ENCODE results near the gene SLC9A9. TPM values are rescaled to one million over a fixed set of nuclear protein-coding genes. Genes with fewer than 3 reads are reported as not detected.

SLC9A9 gene
- total RNA-seq, 1 donor from 2014 or later: 35.2 TPM

- no peak for DNase-seq
Observed at GRCh38 chr3:143352850-143353550, 495.3 kb downstream of the SLC9A9 start.

- DNase-seq: peak; percentile 23
Observed at GRCh38 chr3:143351895-143352608, 496.2 kb downstream of the SLC9A9 start.

- no peak for DNase-seq
Observed at GRCh38 chr3:143351354-143351753, 496.9 kb downstream of the SLC9A9 start.

GRCh38 chr3:143349455-143349854 is 498.8 kb downstream of the SLC9A9 start:
- DNase-seq: no peak

GRCh38 chr3:143348486-143349327 is 499.6 kb downstream of the SLC9A9 start:
- DNase-seq: no peak

- DNase-seq: no peak
Observed at GRCh38 chr3:143344516-143345165, 503.6 kb downstream of the SLC9A9 start.

GRCh38 chr3:143343944-143344343 is 504.3 kb downstream of the SLC9A9 start:
- no peak for DNase-seq

GRCh38 chr3:143343031-143343430 is 505.2 kb downstream of the SLC9A9 start:
- DNase-seq: no peak

- no peak for DNase-seq
Observed at GRCh38 chr3:143339451-143339850, 508.8 kb downstream of the SLC9A9 start.

GRCh38 chr3:143337387-143337786 is 510.9 kb downstream of the SLC9A9 start:
- no peak for DNase-seq

- DNase-seq: no peak
Observed at GRCh38 chr3:143334231-143334630, 514.0 kb downstream of the SLC9A9 start.

GRCh38 chr3:143333367-143333766 is 514.9 kb downstream of the SLC9A9 start:
- DNase-seq: no peak

GRCh38 chr3:143332026-143332425 is 516.2 kb downstream of the SLC9A9 start:
- DNase-seq: no peak

- DNase-seq: peak; percentile 67
Observed at GRCh38 chr3:143331350-143331749, 516.9 kb downstream of the SLC9A9 start.

- DNase-seq: peak; percentile 61
Observed at GRCh38 chr3:143330296-143330868, 517.9 kb downstream of the SLC9A9 start.

- DNase-seq: no peak
Observed at GRCh38 chr3:143329567-143330211, 518.6 kb downstream of the SLC9A9 start.

GRCh38 chr3:143328451-143328850 is 519.8 kb downstream of the SLC9A9 start:
- peak; percentile 14 for DNase-seq

GRCh38 chr3:143326983-143327778 is 521.1 kb downstream of the SLC9A9 start:
- DNase-seq: peak; percentile 70

- no peak for DNase-seq
Observed at GRCh38 chr3:143321058-143321769, 527.1 kb downstream of the SLC9A9 start.

- no peak for DNase-seq
Observed at GRCh38 chr3:143315766-143316165, 532.5 kb downstream of the SLC9A9 start.
